Measurements from ENCODE around the gene PCSK9. TPM values are rescaled to one million over a fixed set of nuclear protein-coding genes. Genes with fewer than 3 reads are reported as not detected.
"Not testable (repeated sequence)": the region's sequence is repeated elsewhere in the genome, so short reads cannot be mapped to it uniquely, and the experiment has no call there.

Gene PCSK9
- total RNA-seq, 1 experiment from 2014 or later, result 0.05 TPM

- DNase-seq (ENCODE audit: low read depth), result no peak
These were observed 35.1 kb downstream of the PCSK9 start for GRCh38 chr1:55074455-55074854.

DNA sequence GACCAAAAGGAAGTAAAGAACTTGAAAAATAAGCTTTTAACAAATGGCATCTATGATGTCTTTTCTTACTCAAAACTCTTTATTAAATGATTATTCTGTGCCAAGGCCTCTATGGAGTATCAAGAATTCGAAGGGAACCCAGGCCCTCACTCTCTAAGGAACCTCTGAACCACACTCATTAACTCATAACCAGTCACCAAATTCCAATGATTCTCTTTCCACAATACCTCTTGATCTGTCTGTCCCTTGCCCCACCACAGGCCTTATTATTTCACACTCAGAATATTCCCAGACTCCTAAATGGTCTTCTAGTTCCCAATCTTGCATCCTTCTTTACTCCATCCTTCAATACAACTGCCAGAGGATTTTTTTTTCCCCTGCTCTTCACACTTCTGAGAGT is 37.0 kb downstream of the PCSK9 start:
- DNase-seq (ENCODE audit: low read depth), result no peak

DNA sequence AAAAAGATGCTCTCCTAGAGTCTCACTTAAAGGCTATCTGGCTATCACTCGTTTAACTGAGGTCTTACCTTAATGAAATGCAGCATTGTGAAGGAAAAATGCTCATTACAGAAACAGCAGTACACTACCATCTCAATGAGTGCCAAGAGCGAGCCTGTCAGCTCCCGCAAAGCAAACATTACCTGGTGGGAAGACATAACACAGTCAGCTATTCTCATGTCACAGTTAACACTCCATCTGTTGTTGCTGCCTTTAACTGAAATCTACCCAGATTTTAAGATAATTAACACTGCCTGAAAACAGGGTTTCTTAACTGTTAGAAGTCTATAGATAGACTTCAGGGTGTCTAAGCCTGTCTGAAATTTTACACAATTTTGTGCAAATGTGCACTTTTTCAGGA is 39.1 kb downstream of the PCSK9 start:
- DNase-seq (ENCODE audit: low read depth), result no peak

DNA sequence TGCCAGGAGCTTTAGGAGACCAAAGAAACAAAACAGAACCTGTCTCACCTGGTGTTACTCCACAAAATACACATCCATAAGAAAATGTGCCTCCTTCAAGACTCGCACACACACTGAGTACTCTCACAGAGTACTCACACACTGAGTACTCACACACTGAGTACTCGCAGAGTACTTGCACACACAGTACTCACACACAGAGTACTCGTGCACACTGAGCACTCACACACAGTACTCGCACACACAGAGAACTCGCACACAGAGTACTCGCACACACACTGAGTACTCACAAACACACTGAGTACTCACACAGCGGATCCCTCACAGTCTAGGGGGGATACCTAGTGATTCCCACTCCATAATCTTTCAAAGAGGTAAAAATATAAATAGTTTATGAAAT is 40.3 kb downstream of the PCSK9 start:
- no peak for DNase-seq (ENCODE audit: low read depth)

DNA sequence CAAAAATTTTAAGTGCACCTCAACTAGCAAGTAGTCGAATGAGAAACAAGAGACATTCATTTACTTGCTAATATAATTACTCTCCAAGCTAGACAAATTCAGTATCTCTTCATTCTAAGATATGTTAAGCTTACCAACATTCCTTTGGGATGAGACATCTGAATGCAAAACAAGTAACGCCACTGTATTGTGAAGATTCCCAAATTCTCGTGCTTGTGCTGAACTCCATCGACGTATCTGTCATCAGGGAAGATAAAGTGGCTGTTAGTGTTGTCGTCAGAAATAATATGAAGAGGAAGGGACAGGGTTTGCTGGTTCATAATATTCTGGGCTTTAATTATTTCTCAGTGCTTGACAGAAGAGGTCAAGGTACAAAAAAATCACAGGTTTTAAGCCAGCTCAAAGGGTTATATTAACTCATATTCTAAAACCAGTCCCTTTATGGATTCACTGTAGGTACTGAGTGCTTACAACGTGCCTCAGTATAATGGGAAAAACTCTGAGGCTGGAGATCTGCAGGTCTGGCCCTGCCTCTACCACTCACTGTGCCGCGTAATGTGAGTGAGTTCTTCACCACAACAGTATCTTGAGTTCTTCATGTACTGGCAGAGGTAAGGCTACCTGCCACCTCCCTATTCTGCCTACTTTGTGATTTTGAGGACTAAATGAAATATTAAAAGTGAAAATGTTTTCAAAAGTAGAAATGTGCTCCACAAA is 42.0 kb downstream of the PCSK9 start:
- DNase-seq (ENCODE audit: low read depth), result peak; percentile 60

DNA sequence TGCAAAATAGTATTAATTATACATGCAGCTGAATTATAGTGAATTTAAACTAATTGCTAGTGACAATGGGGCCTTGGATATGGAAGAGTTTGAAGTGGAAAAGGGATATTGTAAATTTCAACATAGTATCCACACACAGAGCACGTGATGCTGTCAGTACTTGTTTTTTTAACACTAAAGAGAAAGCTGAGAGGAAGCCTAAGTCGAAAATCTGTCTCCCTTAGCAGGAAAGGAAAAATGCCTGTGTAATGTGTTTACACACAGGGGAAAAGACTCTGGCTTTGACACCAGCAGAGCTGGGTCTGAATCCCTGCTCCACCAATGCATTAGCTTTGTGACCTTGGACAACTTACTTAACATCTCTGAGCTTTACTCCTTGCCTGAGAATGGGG is 42.6 kb downstream of the PCSK9 start:
- no peak for DNase-seq (ENCODE audit: low read depth)

DNA sequence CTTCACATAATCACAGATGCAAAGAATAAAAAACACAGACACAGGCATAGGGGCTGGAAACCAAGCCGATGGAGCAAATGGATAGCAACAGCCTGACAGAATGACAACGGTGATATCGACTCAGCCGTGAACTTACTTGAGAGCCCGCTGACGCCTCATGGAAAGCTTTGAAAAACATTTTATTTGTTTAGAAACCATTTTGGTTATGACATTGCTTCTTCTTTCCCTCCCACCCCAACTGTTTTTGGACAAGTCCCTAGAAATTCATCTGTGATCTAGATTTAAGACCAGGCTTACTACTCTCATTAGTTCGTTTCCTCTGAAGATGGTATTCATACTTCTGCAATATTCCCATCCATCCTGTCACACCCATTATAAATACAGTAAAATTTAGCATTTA is 44.9 kb downstream of the PCSK9 start:
- no peak for DNase-seq (ENCODE audit: low read depth)

DNA sequence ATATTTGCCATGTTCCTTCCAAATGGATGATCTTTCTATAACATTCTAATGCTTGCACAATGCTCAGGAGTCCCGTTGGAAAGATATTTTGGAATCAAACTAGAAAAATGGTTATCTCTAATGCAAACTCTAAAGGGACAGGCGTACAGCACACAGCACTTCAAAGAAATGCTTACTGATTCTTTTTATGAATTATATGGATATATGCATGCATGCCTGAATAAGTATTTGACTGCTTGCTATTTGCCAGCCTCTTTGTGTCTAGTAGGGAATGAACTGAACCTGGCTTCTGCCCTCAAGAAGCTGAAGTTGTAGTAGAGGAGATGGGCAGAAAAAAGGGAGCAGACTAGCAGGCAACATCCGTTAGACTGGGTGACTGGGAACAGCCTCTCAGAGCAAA is 48.1 kb downstream of the PCSK9 start:
- no peak for DNase-seq (ENCODE audit: low read depth)

DNA sequence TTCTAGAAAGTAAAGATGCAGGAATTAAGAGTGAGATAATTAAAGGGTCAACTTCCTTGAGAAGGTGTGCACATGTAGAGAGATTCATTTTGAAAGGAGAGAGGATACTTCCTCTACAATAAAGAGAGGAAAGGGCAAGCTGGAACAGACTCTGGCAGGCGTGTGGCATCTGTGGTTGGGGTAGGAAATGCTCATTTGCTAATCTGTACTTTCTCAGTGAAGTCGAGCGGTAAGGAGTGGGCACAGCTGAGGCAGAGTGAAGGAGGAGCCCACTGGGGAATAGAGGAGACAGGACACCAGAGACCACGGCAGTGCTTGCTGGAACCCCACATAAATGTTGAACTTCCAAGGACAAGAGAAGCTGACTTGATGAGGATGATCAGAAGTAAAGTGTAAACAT is 49.1 kb downstream of the PCSK9 start:
- no peak for DNase-seq (ENCODE audit: low read depth)

DNA sequence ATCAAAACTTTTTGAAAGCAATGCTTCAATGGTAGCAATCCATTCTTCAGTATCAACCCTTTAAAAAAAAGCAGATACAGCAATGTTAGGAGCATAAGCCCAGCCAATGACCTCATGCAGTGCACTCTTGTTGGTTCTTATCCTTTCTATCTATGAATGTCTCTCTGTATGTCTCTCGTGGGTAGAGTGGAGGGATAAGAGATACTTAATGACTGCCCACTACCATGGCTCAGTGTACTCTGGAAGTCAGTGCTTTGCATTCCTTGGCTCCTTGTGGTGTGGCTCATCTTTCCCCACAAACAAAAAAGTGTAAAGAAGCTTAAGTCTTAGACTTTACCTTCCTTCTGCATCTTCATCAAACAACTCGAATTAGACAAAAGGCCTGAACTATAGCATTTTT is 50.3 kb downstream of the PCSK9 start:
- DNase-seq (ENCODE audit: low read depth), result no peak

DNA sequence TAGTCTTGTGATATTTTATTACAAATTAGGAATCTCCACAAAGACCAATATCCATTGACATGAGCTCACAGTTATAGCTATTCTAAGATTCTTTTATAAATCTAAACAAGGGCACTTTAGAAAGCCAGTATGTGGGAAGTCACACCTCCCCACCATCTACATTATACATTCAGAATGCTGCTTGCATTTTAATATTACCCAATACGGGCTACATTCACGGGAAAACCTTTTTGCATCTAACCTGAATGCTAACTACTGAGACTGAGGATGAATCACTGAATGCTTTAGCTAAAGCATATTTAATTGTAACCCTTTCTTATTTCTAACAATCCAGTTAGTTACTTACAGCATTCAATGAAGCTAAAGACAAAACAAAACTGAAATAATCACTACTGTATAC is 53.1 kb downstream of the PCSK9 start:
- DNase-seq (ENCODE audit: low read depth), result no peak

GRCh38 chr1:55095095-55095494 is 55.7 kb downstream of the PCSK9 start:
- no peak for DNase-seq (ENCODE audit: low read depth)

DNA sequence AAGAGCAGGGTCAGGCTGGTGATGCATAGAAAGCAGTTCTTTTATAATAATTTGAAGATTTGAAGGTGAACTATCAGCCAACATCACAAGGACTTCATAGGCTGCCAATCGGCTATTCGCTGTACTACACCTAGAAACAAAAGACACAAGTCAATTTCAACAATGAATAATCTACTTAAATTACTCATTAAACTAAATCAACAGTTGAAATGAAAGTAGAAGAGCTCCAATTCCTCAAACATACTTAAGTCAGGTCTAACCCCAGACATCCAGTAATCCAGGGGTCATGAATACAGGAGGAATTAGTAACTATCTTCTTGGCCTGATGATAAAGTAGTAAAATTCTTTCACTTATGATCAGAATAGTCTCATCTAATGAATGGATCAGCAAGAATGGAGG is 64.5 kb downstream of the PCSK9 start:
- no peak for DNase-seq (ENCODE audit: low read depth)

DNA sequence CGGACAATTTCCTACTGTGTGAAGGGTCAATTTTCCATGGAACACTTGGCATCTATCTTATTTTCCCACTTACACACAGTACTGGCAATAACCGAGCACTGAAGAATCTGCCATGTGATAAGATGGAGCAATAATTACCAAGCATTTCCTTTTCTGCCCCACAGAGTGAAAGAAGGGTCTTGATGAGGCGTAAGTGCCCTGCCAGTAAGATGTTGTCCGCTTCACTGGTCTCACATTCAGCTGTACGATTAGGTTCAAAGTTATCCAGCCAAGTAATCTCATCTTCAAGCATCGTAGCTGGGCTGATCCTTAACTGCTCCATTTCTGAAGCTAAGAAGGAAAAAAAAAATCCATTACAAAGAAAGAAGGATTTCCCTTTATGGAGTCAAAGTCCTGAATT is 67.8 kb downstream of the PCSK9 start:
- no peak for DNase-seq (ENCODE audit: low read depth)

DNA sequence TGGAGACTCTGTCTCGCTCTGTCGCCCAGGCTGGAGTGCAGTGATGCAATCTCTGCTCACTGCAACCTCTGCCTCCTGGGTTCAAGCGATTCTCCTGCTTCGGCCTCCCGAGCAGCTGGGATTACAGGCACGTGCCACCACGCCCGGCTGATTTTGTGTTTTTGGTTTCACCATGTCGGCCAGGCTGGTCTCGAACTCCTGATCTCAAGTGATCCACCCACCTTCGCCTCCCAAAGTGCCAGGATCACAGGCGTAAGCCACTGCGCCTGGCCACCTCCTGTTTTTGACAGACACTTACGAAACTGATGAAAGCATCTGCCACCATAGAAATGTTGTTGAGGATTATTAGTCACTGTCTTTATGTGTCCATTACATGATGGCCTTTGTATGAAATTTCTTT is 69.7 kb downstream of the PCSK9 start:
- not testable (repeated sequence) for DNase-seq (ENCODE audit: low read depth)

Other genes with a start within 250 kb of the PCSK9 start
- not detected in 2 replicates for gene TTC22, start 238.2 kb upstream of the PCSK9 start, total RNA-seq (2014; rRNA removed; shearing (Covaris generic))
- gene DHCR24, start 152.4 kb upstream of the PCSK9 start, total RNA-seq (2014; rRNA removed; shearing (Covaris generic)), result 180 and 213 TPM in 2 replicates
- not detected in 2 replicates for gene TMEM61, start 58.9 kb upstream of the PCSK9 start, total RNA-seq (2014; rRNA removed; shearing (Covaris generic))
- gene BSND, start 40.6 kb upstream of the PCSK9 start, total RNA-seq (2014; rRNA removed; shearing (Covaris generic)), result not detected in 2 replicates
- gene USP24, start 175.8 kb downstream of the PCSK9 start, total RNA-seq (2014; rRNA removed; shearing (Covaris generic)), result 27.2 and 31.4 TPM in 2 replicates